NCI-H187 treated with DMSO at 0.1 percent for 48 hours (cell line): ENCODE results near the gene S100A4.

ENCODE experiments used
- DNase-seq: peaks from one replicate; lab custom pipeline; 2025; lab: John Stamatoyannopoulos, UW

Gene S100A4

DNA sequence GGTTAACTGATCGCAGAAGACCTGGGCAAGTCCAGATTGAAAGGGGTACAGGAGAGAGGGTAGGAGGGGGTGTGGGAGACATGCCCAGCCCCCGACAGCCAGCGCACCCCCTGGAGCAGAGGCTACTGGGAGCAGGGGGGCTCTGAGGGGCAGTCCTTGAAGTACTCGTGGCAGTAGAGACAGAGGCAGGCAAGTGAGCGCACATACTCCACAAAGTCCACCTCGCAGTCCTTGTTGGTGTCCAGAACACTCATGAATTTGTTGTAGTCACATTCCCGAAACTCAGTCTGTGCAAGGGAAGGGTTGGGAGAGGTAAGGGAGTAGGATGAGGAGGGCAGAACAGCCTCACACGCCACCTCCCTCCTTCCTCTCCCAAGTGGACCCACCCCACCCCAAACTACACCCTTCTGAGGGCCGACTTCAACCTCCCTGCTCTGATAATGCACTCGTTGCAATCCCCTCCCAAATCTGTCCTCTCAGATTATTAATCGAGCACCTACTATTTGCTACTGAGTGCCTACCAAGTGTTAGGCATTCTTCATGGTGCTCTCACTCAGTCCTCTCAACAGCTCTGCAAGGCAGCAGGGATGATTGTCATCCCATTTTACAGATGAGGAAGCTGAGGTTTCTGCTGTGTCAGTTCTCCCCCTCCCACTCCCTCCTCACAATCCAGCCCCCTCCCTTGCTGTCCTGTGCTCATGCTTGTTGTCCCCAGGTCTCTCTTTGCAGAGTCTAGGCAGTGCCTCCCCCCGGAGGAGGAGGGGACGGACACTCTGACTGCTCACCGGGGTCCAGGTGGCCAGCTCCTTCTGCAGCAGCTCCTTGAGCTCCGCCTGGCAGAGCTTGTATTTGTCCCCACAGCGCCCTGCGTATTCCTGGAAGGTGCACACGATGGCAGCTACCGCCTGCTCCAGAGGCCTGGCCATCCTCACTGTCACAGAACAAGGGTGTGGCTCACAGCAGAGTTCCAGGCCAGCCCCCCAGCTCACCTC lies 2.2 kb upstream of the S100A4 start:
- no peak for DNase-seq

DNA sequence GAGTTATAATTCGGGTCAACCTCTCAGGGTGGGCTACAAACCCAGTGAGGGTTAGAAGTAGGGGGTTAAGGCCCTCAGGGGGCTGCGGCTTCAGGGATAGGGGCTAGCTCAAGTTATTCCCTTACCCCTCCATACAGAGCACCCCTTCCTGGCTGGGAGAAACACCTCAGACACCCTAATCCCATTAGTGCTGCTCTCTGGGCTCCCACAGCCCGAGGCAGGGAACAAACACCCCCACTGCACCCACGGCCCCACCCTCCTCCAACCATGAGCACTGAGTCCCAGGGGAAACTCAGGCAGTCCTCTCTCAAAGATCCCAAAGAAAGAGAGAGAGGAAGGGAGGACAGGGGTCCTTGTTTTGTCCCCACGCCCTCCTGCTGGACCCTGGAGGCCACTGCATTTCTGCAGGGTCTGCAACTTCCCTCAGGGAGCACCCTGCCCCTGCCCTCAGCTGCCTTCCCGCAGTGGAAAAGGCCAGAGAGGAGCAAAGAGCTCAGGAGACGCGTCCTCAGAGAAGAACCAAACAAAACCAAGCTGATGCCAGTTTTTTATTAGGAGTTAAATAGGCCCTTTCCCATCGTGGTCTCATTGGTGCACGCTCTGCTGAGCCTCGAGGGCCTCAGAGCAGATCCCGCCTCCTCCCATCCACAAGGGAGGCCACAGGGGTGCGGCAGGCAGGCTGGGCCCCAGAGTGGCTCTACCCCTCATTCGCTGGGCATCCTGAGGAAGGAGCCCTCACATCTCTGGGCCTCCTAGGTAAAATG lies 1.4 kb upstream of the S100A4 start:
- DNase-seq = peak; percentile 79

DNA sequence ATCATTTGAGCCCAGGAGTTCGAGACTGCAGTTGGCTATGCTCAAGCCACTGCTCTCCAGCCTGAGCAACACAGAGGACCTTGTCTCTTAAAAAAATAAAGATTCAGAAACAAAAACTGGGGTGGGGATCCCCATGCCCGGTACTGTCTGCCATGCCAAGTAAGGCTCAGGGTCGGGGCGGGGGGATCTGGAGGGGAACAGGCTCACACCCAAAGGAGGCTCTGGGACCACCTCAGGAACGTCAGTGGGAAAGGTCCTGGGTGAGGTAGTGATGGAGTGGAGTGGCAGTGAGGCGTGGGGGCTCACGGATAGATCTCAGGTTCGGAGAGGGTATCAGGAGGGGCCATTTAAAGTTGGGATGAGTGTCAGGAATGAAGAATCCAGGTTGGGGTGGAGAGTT lies 765 bp upstream of the S100A4 start:
- DNase-seq = no peak

DNA sequence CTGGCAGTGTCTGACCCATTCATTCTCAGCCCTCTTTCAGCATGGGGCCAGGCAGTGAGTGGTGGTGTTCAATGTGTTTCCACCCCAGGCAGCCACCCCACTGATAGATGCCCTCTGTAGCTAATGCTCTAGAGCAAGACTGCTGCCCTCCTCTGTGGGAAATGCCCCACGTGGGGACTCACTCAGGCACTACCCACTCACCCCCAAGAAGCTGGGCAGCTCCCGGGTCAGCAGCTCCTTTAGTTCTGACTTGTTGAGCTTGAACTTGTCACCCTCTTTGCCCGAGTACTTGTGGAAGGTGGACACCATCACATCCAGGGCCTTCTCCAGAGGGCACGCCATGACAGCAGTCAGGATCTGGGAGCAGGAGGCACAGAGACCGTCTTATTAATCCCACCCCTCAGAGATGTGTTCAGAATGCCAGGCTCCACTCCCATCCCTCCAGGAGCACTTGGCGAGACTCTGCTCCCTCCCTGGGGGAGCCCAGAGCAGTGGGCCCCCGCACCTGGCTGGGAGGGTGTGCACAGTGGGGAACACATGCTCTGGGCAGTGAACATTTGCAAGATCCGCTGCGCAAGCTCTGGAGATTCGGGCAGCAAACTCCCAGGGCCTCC lies 1.0 kb downstream of the S100A4 start:
- no peak for DNase-seq

DNA sequence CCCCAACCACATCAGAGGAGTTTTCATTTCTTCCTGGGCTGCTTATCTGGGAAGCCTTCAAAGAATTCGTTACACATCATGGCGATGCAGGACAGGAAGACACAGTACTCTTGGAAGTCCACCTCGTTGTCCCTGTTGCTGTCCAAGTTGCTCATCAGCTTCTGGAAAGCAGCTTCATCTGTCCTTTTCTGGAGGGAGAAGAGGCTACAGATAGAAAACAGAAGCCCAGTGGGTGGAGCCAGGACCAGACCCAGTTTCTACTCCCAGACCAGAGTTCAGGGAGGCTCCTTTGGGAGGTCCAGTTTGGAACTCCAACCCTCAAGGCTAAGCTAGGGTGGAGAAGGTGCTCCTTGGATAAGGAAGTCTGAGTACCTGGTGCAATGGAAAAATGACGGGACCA lies 1.9 kb downstream of the S100A4 start:
- DNase-seq = no peak

DNA sequence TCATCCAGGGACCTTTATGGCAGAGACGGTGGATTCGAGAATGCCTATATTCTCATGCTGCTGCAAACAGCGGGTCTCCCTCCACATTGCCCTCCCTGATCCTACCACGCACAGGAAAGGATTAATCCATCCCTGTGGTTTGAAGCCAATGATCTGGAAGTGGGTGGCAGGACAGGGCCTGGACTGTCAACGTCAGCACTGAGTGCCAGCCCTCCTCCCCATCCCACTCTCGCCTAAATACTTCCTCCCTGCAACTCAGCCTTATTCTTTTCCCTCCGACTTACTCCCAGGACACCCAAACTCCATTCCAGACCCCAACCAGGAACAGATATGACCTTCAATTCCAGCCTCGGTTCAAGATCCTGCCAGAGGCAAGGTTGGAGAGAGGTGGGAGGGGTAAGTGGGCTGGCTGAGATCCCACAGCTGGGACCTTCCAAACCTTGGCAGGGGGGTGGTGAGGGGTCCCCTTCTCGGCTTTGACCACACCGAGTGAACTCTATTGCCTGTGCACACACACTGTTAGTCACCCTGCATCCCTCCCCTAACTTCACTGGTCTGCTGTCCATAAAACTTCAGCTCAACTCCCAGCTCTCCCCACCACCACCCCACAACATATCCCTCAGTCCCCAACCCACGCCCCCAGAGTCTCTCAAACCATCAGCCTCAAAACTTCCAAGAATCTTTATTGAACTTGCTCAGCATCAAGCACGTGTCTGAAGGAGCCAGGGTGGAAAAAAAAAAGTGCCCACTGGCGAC lies 2.5 kb downstream of the S100A4 start:
- DNase-seq = no peak

DNA sequence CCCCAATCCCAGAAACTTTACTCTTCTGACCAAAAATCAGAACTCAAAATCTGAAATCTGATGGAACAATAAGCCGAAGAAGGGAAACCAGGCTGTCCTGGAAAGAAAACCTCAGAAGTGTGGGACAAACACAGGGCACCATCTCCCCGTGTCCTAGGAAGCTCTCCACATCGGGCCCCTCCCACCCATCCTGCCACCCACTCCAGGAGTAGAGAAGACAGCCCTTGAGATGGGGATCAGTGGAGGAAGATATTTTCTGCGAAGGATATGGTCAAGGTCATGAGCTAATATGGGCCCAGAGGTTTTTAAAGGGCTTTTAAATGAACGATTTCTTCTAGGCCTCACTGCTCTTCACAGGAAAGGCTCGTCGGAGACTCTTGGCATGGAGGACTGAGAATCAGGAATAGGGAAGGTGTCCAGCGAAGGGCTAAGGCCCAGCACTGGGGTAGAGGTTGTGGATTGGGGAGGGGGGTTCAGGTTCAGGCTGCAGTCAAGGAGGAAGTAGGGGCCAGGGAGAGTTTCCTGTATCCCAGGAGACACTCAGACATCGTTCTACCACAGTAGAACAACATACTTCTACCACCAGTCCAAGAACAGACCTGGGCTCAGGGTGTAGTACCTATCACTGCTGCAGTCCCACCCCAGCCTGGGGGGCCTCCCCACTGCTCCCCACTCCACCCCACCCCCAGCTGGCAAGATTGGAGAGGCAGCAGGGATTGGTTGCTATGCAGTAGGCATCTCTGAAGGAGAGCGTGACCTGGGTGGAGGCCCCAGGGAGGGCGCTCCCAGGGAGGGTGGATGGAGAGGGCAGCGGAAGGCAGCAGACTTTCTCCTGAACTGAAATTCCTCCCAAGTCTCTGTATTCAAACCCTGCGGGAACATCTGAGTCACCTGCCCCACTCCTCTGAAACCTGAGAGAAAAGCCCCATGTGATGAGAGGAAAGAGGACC lies 3.7 kb downstream of the S100A4 start:
- DNase-seq = no peak

DNA sequence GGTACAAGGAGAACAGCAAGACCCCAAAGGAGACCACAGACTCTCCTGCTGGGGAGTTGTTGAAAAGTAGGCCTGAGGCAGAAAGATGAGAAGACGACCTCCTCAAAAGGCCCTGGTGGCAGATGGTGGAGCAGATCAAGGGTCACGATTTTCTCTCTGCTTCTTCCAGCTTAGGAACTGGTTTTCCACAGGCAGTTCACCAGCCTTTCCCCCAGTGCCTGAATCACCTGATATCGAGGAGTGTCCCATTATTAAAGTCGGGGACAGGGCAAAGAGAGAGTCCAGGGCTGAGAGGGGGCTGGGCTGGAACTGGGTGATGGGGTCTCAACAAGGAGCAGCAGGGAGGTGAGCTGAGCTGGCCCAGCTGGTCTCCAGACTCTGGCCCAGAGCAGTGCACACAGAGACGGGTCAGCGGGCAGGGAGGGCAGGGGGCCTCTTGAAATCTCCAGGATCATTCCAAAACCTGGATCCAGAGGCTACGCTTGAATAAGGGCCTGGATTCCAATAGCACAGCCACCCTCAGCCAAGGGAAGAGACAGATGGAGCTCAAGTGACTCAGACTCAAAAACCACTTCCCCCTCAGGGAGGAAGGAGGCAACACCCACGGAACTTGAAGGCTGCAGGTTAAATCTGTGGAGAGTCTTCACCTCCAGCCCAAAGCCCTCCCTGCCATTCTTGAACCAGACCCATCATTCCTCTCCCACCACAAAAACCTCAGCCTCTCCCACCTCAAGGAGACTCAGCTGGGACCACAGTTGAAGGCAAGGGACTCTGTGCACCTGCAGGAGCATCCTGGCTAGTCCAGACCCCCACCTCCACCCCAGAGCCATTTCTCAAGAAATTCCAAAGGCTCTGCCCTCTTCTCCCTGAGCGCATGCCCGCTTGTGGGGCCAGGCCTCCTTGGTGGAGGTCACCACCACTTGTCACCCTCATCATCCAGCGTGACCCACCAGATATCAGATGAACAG lies 4.9 kb downstream of the S100A4 start, which contains the start of gene S100A5:
S100A5 (minus strand) TSS at position 541 of the 968 bp plus-strand sequence. CDS start 743 bp downstream, outside the sequence.
- DNase-seq = no peak

DNA sequence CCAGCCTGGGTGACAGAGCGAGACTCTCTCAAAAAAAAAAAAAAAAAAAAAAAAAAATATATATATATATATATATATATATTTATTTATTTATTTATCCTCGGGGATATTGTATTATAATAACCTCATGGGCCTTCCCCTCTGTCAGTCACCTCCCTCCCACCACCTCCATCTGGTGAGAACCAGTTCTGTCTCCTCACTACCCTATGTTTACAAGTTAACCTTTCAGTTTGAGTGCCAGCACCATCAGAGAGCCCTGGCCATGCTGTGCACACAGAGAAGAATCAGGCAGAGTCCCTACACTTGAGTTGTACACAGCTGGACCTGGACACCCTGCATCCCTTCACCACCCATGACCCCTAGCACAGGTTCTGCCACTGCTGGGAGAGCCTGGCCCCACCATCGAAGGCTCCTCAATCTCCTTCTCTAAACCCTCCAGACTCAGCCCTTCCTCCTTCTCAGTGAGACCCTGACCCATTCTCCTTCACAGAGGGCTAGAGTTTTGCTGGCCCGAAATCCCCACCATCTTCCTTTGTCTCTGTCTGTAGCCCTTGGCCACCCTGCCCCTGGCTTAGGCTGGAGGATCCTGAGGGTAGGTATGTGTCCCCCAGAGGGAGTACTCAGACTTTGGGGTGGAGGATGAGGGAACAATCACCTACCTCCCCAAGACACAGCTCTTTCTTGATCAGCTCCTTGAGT lies 6.1 kb downstream of the S100A4 start:
- no peak for DNase-seq

DNA sequence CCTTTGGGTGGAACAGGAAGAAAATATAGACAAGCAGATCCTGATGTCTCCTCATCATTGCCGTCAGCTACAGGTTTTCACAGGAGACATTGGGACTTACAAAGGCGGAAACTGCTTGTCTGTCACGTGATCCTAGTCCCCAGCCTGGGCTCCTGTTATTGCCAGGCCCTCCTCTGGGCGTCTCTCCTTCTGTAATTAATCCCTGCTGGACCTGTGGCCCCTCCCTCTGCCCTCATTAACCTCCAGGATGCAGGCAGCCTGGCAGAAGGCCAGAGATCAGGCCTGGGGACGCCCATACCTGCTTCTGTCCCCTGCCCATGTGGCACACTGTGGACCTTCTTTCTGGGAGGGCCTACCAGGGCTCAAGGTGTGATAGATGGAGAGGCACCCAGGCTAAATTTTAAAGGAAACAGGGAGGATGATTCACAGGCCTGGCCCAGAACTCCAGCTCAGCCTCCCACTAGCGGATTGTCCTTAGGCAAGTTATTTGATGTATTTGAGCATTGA lies 7.2 kb downstream of the S100A4 start:
- peak; percentile 33 for DNase-seq

DNA sequence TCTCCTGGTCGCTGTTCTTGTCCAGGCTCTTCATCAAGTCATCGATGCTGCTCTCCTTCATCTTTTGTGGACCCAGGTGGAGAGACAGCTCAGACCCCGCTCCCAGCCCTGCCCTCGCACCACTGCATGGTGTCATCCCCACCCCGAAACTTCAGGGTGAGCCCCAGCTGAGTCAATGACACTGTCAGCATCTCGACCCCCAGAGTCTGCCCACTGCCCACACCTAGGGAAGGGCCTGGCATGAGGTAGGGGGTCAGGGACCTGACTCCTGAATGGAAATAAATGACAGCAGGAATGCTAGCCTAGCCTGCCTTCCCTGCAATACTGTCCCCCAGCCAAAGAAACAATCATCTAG lies 8.3 kb downstream of the S100A4 start:
- no peak for DNase-seq

DNA sequence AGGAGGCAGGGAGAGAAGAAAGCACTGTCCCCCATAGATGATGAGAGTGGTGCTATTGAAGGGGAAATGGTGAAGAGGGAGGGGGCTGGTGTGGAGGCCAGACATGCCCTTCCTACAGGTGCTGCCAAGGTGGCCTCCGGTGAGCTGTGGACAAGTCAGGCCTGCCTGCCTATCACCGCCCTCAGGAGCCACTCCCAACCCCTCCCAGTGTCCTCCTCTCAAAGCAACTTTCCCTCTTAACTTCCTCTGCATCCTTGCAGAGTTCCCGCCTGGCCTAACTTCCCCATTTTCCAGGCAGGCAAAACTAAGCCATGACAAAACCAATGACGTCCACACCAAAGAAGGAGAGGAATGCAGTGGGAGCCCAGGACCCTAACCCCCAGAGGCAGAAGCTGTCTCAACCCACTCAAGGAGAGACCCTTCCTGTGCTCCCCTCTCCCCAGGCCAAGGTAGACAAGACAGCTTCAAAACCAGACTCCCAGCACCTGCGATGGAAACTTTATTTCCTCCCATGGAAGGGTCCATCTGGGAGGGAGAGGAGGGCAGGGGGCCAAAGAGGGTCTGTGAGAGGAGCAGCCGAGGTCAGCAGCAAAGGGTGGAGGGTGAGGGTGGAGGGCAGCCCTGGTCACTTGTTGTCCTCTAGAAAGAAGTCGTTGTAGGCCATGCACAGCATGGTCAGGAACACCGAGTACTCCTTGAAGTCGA lies 8.8 kb downstream of the S100A4 start:
- DNase-seq = no peak

DNA sequence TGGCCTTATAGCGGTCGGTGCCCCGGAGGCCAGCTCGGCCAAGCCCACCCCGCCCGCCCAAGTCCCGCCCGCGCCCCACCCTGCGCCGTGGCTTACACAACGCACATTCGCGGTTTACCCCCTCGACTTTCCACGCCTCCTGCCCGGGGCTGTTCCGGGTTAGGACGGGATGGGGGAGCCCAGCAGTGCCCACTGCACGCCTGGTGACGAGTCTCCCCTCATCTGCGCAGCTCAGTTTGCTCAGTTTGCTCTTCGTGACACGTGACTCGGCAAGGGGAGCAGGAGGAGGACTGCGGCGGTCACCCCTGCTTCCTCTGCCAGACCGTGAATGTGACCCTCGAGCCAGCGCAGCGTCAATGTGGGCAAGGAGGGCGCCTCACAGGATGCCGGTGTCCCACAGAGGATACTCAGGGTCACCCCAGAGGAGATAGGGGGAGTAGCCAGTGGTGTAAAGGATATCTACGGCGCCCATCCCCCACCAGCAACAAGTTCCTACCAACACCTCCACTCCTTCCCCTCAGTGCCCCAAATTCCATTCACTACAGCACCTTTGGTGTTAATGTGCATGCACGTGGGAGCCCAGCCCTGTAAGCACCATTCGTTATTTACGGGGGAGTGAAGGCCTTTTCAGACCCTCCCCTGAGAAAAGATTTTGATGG lies 9.5 kb downstream of the S100A4 start:
- no peak for DNase-seq

DNA sequence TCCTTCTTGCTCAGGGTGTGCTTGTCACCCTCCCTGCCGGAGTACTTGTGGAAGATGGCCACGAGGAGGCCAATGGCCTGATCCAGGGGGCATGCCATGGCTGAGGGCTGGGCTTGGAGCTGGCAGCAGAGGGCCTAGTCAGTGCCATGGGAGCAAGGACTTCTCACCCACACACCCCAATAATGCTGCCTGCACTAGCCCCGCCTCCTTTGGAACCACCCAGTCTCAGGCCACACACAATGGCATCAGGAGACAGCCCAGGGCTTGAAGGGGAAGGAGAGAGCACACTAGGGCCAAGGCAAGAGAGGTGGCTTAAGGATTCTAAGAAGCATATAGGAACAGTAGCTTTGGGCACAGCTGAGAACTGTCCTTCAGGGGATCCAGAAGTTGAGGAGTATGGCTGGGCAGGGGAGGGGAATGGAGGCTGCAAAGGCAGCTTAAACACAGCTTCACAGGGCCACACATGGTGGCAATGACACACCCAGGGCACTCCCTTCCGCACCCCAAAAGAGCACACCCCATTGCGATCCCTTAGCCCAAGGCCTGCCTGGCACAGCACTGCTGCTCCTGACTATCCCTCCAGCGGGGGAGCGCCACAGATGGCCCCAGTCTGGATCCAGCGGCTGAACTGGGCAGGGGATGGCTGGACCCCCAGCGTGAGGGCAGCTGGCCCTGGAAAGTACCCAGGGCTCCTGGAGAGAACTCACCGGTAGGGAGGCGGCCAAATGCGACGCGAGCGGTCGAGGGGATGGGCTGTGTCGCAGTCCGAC lies 10.2 kb downstream of the S100A4 start, which contains the start of gene S100A6:
S100A6 (minus strand) TSS at position 750 of the 770 bp plus-strand sequence; CDS start at position 98, 652 bp downstream.
- DNase-seq = no peak

DNA sequence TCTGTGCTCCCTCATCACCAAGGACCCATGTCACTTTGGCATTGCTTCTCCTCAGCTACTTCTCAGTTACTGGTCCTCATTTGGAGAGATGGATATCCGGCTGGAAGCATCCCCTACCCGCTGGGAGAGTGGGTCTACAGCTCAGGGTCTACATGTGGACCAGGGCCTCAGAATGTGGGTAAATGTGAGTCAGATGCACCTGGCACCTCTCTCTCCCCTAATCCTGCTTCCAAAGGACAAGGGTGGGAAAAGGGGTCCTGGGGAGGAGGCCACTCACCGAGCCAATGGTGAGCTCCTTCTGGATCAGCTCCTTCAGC lies 10.7 kb downstream of the S100A4 start:
- DNase-seq = no peak

DNA sequence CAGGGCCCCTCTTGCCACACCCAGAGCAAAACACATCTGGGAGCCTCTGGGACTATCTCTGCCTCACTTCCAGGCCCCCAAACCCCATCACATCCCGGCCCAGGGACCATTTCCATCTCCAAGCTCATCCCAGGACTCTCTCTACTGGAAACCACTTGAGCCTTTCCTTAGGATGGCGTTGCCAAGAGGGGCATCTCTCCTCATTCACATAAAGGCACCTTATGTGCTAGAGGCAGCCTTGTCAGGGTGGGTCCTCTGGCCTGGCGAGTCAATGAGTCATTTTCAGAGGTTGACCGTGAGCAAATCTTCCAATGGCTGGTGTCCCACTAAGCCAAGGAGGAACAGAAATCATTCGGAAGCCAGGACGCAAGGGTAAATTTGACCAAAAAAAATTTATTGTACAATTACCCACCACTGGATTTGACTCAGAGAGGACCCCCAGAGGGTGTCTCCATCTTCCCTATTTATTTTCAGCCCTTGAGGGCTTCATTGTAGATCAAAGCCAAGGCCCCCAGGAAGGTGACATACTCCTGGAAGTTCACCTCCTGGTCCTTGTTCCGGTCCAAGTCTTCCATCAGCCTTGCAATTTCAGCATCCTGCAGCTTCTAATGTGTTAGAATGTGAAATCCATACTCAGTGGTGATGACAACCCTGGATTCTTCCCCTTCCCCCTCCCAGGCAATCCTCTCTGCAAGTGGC lies 11.2 kb downstream of the S100A4 start:
- DNase-seq = no peak
